ENCODE results near the gene SRL.
"Not testable (repeated sequence)": the region's sequence is repeated elsewhere in the genome, so short reads cannot be mapped to it uniquely, and the experiment has no call there.

SRL gene

GRCh38 chr16:4257646-4258556 is 16.0 kb upstream of the SRL start:
- FAIRE-seq, result no peak

DNA sequence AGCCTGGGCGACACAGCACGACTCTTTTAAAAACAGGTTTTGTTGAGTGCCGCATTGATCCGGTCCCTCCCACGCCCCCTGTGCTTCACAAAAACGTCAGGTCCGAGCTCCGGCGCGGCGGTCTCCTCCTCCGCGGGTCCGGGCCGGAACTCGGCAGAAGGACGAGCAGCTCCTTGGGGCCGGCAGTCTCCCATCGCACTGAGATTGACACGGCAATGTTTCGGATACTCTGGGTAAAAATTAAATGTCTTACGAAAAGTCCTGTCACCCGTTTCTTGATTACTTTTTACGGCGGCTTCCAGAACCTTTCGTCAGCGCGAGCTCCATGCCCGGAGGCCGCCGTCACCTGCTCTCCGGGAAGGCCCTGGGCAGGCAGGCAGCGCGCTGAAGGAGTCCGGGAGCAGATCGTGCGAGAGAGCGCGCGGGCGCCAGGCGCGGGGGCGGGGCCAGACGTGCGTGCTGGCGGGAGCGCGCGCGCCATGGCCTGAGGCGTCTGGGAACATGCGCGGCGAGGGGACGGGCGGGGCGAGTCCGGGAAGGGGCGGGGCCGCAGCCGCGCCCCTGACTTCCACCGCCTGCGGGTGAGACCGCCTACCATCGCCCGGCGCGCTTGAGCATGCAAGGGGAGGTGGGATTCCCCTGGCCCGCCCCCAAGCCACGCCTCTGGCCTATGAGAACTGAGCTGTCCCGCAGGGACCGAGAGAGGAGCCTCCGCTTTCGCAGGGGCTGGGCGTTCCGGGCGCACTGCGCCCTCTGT is 11.7 kb upstream of the SRL start:
- no peak for FAIRE-seq

- FAIRE-seq, result not testable (repeated sequence)
Measured at GRCh38 chr16:4253012-4253393, 11.1 kb upstream of the SRL start.

DNA sequence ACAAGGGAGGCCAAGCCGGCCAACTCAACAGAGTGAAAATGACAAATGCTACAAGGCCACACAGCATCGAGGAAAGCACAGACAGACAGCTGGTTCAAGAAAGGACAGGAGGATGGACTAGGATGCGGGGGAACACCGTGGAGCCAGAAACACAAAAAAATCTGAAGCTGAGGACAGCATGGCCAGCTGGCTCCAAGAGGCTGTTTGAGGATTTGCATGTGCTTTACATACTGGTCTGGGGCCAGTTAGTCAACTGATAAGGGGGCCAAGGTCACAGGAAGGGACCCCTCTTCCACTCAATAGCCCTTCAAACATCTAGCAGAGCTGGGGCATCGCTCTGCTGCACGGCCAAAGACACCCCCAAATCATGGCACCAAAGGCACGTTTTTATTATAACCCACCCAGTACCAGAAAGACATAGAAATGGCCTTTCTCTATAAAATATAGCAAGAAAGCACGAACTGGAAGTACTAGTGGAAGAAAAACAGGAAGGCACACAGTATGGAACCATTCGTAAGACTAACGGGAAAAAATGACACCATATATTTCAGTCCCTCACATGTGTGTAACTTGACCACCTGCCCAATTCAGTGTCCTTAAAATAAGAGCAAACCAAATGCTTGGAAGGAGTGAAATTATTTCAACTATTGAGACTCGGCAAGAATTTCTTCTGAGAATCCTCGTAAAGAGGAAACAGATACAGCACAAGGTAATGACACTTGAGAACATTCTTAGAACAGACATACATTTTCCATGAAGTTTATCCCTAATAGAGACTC is 7.8 kb upstream of the SRL start:
- no peak for FAIRE-seq

- FAIRE-seq, result no peak
Measured at GRCh38 chr16:4247460-4247784, 5.5 kb upstream of the SRL start.

DNA sequence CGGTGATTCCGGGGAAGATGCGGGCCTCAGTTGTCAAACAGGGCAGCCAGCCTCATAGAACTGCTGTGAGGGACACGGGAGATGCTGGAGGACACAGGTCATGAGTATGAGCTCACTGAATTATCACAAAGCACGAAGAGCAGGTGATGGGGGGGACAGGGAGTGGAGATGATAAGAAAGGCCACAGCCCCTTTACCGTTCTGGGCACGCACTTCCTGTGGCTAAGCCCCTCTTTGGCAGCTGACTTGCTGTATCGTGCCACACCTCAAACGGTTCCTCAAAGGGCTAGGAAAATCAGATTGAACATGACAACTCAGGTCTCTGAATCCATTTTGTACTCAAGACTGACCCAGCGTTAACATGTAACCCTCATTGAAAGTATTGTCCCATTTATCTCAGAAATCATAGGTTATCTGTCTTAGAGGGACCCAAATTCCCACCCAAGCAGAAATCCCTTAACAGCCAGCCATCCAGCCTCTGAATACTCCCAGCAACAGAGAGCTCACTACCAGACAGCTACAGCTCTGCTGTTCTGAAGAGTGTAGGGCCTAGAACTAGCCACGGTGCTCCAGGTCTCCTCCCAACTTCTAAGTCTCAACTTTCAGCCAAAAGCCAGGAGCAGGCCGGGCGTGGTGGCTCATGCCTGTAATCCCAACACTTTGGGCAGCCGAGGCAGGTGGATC is 5.0 kb upstream of the SRL start:
- no peak for FAIRE-seq

- FAIRE-seq, result no peak
Measured at GRCh38 chr16:4245077-4245791, 3.4 kb upstream of the SRL start.

DNA sequence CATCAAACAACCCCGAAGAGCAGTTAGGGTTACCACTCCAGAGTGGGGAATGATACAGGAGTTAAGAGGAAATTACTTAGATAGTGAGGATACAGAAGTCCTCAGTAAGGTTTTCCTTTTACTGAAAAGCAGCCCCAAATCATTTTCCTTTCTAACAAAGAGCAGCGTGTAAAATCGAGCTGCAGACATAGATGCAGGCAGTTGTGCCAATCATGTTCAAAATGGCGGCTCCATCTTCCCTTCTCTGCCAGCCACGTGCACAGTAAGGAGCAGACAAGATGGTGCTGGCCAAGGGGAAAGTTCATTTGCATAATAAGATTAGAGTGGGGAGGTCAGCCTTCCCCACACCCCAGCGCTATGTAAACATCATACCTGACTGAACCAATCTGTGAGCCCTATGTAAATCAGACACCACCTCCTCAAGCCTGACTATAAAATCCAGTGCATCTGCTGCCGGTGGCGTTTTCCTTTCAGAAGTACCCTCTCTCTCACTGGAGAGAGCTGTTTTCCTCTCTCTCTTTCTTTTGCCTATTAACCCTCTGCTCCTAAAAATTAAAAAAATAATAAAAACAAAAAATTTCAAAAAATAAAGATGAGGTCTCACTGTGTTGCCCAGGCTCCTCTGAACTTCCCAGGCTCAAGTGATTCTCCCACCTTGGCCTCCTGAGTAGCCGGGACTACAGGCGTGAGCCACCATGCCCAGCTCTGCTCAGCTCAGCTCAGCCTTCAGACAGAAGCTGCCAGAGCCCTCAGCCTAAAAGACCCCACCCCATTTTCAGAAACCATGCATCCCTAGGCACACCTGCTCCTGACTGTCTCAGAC is 2.6 kb upstream of the SRL start:
- no peak for FAIRE-seq

GRCh38 chr16:4241258-4241927 is 487 bp downstream of the SRL start:
- FAIRE-seq, result no peak

- no peak for FAIRE-seq
Measured at GRCh38 chr16:4240624-4241023, 1.3 kb downstream of the SRL start.

DNA sequence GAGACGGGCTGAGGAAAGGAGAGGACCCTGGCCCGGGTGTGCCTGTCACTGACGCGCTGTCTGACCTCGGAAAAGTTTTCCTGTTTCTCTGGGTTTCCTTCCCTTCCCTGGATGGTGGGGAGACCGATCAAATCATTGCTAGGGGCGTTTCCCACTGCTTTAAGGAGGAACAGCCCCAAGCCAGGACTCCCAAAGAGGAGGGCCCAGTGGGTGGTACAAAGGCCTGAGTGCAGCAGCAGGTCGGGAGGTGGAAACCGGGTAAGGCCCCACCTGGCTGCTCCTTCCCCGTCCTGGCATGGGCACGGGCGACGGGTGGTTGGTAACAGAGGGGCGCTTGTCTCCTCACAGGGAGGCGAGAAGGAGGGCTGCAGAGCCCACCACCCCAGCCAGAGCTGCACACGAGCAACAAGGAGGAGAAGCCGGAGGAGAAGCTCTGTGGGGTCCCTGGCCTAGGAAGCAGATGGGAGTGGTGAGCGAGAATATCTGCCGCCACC is 2.2 kb downstream of the SRL start:
- no peak for FAIRE-seq

DNA sequence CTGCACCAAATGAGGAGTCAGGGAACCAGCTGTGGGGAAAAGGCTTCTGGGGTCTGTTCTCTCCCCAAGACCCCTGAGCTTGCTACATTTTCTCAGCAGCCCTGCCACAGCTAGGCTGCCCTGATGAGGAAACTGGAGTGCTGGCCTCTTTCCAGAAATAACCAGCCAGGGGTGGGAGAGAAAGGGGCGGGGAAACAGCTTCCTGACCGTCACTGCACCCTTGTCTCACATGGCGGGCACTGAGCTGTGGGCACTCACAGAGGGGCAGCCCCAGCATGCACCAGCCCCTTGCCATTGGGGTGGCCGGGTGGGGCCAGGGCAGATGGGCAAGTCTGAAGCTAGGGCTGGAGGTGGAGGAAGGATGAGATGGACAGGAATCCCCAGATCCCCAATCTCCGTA is 2.9 kb downstream of the SRL start:
- FAIRE-seq, result no peak

DNA sequence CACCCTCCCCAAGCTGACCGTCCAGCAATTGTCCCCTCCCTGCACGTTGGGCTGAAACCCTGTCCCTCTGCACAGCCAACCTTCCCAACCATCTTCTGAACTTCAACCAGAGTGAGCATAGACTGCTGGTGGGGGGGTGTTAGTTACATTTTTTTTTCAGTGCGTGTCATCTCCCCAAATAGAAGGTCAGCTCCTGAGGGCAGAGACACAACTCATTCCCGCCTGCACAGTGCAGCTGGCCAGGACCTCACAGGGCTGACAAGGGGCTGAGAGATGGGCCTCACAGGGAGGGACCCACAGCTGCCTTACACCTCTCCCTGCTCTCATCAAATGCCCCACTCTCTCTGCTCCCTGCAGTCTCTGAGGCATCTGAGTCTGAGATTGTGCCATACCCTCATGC is 8.4 kb downstream of the SRL start:
- no peak for FAIRE-seq

DNA sequence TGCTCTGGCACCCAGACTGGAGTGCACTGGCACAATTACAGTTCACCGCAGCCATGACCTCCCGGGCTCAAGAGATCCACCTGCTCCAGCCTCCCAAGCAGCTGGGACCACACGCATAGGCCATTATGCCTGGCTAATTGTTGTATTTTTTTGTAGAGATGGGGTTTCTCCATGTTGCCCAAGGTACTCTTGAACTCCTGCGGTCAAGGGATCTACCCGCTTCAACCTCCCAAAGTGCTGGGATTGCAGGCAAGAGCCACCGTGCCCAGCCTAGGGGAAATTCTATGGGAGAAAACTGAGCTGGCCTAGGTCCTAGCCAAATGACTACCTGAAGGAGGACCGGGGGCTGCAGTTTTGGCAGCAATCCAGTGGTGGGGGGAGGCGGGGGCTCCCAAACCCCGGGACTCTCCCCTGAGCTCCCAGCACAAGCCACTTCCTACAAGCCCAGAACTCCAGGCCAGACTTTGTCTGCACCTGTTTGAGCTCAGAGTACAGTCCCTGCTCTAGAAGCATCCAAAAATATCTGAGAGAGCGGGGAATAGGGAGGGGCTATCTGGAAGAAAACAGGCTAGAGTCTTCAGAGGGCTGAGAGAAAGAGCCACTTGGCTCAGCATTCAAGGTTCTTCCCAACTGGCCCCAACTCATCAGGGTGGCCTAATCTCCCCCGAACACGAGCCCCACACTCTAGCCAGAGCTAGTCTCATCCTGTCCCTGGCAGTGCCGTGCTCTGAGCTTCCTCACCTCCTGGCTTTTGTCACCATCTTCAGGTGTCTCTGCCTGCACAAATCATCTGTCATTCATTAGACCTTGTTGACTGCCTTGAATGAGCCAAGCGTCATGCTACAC is 9.1 kb downstream of the SRL start:
- no peak for FAIRE-seq

DNA sequence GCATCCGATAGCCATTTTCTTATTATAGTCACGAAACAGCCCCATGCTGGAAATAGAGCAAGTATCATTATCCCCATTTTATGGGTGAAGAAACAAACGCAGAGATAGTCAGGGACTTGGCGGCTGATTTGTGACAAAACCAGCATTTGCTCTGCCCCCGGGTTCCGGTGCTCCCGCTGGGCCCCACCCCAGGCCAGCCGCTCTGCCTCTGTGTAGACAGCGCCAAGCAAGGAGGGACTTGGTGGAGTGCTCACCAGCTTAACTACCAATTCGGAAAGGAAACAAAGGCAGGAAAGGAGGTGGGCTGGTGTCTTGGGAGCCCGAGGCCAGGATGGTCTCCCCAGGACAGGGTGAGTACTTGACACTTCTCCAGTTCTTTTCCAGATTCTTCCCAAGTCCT is 10.0 kb downstream of the SRL start:
- FAIRE-seq, result no peak

DNA sequence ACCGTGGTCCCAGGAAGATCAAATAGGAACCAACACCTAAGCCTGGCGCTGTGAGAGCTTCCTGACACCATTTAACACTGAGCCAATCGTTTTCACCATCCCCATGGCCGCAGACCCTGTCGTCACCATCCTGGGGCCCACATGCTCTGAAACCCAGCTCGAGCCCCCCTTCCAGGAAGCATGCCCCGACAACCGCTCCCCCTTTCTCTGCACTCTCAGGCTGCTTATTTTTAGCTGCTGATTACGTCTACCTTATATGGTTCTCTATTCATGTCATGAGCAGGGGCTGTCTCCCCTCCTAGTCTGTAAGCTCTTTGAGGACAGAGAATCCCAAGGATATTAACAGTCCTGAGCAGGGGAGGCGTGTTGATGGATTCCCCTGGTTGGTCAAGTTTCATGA is 10.5 kb downstream of the SRL start:
- no peak for FAIRE-seq

GRCh38 chr16:4227040-4227332 is 14.9 kb downstream of the SRL start:
- no peak for FAIRE-seq

- no peak for FAIRE-seq
Measured at GRCh38 chr16:4226251-4227039, 15.4 kb downstream of the SRL start.

DNA sequence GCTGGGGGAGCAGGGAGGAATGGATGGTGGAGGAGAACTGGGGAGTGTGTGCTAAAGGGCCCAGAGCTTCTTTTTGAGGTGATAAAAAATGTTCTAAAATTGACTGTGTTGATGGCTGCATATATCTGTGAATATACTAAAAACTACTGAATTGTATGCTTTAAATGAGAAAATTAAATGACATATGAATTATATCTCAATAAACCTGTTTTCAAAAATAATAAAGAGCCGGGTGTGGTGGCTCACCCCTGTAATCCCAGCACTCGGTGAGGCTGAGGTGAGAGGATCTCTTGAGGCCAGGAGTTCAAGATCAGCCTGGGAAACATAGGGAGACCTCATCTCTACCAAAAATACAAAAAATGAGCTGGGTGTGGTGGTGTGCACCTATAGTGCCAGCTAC is 16.8 kb downstream of the SRL start:
- no peak for FAIRE-seq
